Neuronal stem cell (in vitro differentiated cells): ENCODE data around the gene RASL10A.

Experiments used
- DNase-seq: peaks from one replicate; pipeline ENCODE4 v3.0.0-alpha.2; 2013; ENCODE audit warnings: low spot score
- H2AFZ ChIP-seq: one replicate; pipeline ENCODE4 v1.6.1; 2013; ENCODE audit warnings: mild to moderate bottlenecking, low read length, inconsistent platforms
- H2AK5ac ChIP-seq: 2 replicates; pipeline ENCODE4 v1.6.1; 2013; ENCODE audit warnings: low read depth, mild to moderate bottlenecking, inconsistent platforms, low read length, moderate library complexity, mixed read lengths
- H2BK120ac ChIP-seq: 2 replicates; pipeline ENCODE4 v1.6.1; 2013; ENCODE audit warnings: low read depth, mild to moderate bottlenecking, inconsistent platforms, low read length, moderate library complexity, mixed read lengths
- H2BK12ac ChIP-seq: one replicate; pipeline ENCODE4 v1.6.1; 2013; ENCODE audit warnings: low read length, inconsistent platforms
- H2BK15ac ChIP-seq: 2 replicates; pipeline ENCODE4 v1.6.1; 2013; ENCODE audit warnings: mild to moderate bottlenecking, low read length, inconsistent platforms, mixed read lengths
- H2BK5ac ChIP-seq: one replicate; pipeline ENCODE4 v1.6.1; 2013; ENCODE audit warnings: inconsistent platforms, mild to moderate bottlenecking, low read length, moderate library complexity
- H3K14ac ChIP-seq: one replicate; pipeline ENCODE4 v1.6.1; 2013; ENCODE audit warnings: low read length, inconsistent platforms
- H3K18ac ChIP-seq: 2 replicates; pipeline ENCODE4 v1.6.1; 2013; ENCODE audit warnings: low read length, inconsistent platforms
- H3K23ac ChIP-seq: 2 replicates; pipeline ENCODE4 v1.6.1; 2013; ENCODE audit warnings: low read depth, mild to moderate bottlenecking, mixed read lengths, low read length, inconsistent platforms; ENCODE audit not compliant: poor library complexity
- H3K27ac ChIP-seq: replicated peaks from 3 replicates; pipeline ENCODE4 v1.5.1; 2013; ENCODE audit warnings: low read length, inconsistent platforms
- H3K27me3 ChIP-seq, 3 experiments: 2 replicates each; pipeline ENCODE4 v1.6.1; 2013; ENCODE audit warnings: low read length in 3 of 3, mild to moderate bottlenecking in 2 of 3, inconsistent platforms in 1 of 3, low read depth in 1 of 3, mixed read lengths in 1 of 3, moderate library complexity in 1 of 3; ENCODE audit not compliant: control insufficient read depth in 3 of 3, insufficient read depth in 3 of 3
- H3K36me3 ChIP-seq, 2 donors: replicated peaks in 1 of 2; 2 replicates each; pipeline ENCODE4 v1.6.1; 2013; ENCODE audit warnings: low read length in 2 of 2; ENCODE audit not compliant: control insufficient read depth in 2 of 2, insufficient read depth in 2 of 2
- H3K4ac ChIP-seq: 2 replicates; pipeline ENCODE4 v1.6.1; 2013; ENCODE audit warnings: inconsistent platforms, mild to moderate bottlenecking, low read length, moderate library complexity
- H3K4me1 ChIP-seq, 2 donors: 1 replicate in 1 of 2; 2 replicates in 1 of 2; pipeline ENCODE4 v1.6.1; 2013; ENCODE audit warnings: low read length in 2 of 2, low read depth in 1 of 2; ENCODE audit not compliant: control insufficient read depth in 2 of 2, insufficient read depth in 1 of 2
- H3K4me2 ChIP-seq: one replicate; pipeline ENCODE4 v1.6.1; 2013; ENCODE audit warnings: mild to moderate bottlenecking, low read length, inconsistent platforms; ENCODE audit not compliant: insufficient read depth, poor library complexity, severe bottlenecking
- H3K4me3 ChIP-seq, 2 donors: 2 replicates each; pipeline ENCODE4 v1.5.1; 2013; ENCODE audit warnings: low read length in 2 of 2, mild to moderate bottlenecking in 2 of 2, inconsistent platforms in 1 of 2, moderate library complexity in 1 of 2
- H3K79me1 ChIP-seq: one replicate; pipeline ENCODE4 v1.6.1; 2013; ENCODE audit warnings: low read depth, mild to moderate bottlenecking, inconsistent platforms, low read length, moderate library complexity
- H3K9ac ChIP-seq: one replicate; pipeline ENCODE4 v1.6.1; 2013; ENCODE audit warnings: mild to moderate bottlenecking, low read depth, low read length, inconsistent platforms; ENCODE audit not compliant: poor library complexity
- H3K9me3 ChIP-seq, 2 donors: replicated peaks in 1 of 2; 2 replicates each; pipeline versions ENCODE3 to v1.6.1; 2013; ENCODE audit warnings: low read length in 2 of 2, mild to moderate bottlenecking in 2 of 2, inconsistent platforms in 1 of 2, low read depth in 1 of 2, mixed read lengths in 1 of 2, moderate library complexity in 1 of 2; ENCODE audit not compliant: control insufficient read depth in 2 of 2, insufficient read depth in 1 of 2
- H4K8ac ChIP-seq: one replicate; pipeline ENCODE4 v1.6.1; 2013; ENCODE audit warnings: low read depth, mild to moderate bottlenecking, inconsistent platforms, low read length, moderate library complexity
- H4K91ac ChIP-seq: one replicate; pipeline ENCODE4 v1.6.1; 2013; ENCODE audit warnings: low read length, low read depth, mild to moderate bottlenecking, inconsistent platforms; ENCODE audit not compliant: poor library complexity
- WGBS, 2 donors: extraction: QIAGEN DNeasy Blood & Tissue Kit; methylation state at CpG; one replicate each; pipeline ENCODE4 v1.1.7; 2013; ENCODE audit warnings: missing lambda C conversion rate in 2 of 2, mixed read lengths in 1 of 2; ENCODE audit not compliant: insufficient read length in 2 of 2, insufficient replicate concordance in 1 of 2; ENCODE audit errors: extremely low coverage in 2 of 2; 5-methylcytosine and 5-hydroxymethylcytosine counted together

Gene RASL10A

DNA sequence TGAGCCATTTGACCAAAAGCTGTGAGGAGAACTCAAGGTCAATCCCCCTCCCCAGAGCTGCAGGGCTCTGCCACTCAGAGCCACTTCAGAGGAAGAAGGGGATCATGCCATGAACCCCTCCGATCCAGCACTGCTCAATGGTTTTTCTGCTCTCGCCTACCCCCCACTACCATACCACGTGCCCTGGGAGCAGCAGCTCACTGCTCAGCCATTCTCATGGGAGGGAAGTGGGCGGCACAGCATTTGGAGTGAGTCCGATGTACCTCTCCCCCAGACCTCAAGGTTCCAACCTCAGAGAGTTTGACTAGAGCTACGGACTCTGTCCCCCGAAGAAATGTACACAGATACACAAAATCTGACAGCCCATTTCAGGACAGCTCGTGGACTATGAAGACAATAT is 38.4 kb upstream of the RASL10A start:
- Histone ChIP-seq H3K9me3 (no peaks in the 10 kb centered on the region), H3K4me3 (no peak overlapping the region), H3K27ac (no peak overlapping the region), H3K4me1 (no peaks in the 10 kb centered on the region), H2BK12ac (no peak overlapping the region), H3K18ac (no peak overlapping the region), H2AK5ac (no peak overlapping the region), H2AFZ (no peak overlapping the region), H3K14ac (no peak overlapping the region), H3K4ac (no peak overlapping the region), H3K23ac (no peak overlapping the region), H2BK15ac (no peak overlapping the region), H3K36me3 (peaks cover 45 to 90% of the 10 kb centered on the region in 2 donors), H2BK120ac (no peak overlapping the region), H3K4me2 (no peak overlapping the region), H3K9ac (peak overlapping the region; percentile 36), H3K27me3 (no peaks in the 10 kb centered on the region), H4K91ac (no peak overlapping the region), H3K79me1 (peaks cover 2% of the 10 kb centered on the region), H2BK5ac (no peak overlapping the region), H4K8ac (no peak overlapping the region)
- WGBS, 2 donors = no CpG with 5 or more reads among the region's 8 CpGs
- DNase-seq = no peak

DNA sequence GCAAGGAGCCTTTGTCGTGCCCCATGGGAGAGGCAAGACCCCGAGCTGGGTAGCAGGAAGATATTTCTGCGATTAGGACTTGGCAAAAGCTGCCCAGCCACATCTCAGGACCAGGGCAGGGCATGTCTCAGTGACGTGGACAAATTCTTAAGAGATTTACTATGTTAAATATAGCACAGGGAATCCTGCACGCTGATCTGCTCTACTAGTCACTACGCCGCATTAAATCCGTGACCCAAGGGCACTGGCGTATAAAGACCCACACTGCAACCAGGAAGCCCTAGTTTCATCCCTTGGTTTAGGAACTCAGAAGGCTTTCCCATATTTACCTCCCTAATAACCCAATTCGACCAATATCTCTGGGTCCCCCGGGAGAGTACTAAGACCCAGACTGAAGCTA is 37.8 kb upstream of the RASL10A start:
- Histone ChIP-seq H3K23ac (no peak overlapping the region), H2BK5ac (no peak overlapping the region), H4K8ac (no peak overlapping the region), H3K4me1 (no peaks in the 10 kb centered on the region), H4K91ac (no peak overlapping the region), H3K4me3 (no peak overlapping the region), H3K4ac (no peak overlapping the region), H3K9ac (no peak overlapping the region), H2AFZ (no peak overlapping the region), H3K36me3 (peaks cover 41 to 90% of the 10 kb centered on the region in 2 donors), H3K79me1 (peaks cover 2% of the 10 kb centered on the region), H3K9me3 (no peaks in the 10 kb centered on the region), H3K14ac (no peak overlapping the region), H2BK12ac (no peak overlapping the region), H2BK15ac (no peak overlapping the region), H3K18ac (no peak overlapping the region), H2BK120ac (no peak overlapping the region), H3K27ac (no peak overlapping the region), H2AK5ac (no peak overlapping the region), H3K27me3 (no peaks in the 10 kb centered on the region), H3K4me2 (no peak overlapping the region)
- WGBS, 2 donors = no CpG with 5 or more reads among the region's 11 CpGs
- DNase-seq = no peak

DNA sequence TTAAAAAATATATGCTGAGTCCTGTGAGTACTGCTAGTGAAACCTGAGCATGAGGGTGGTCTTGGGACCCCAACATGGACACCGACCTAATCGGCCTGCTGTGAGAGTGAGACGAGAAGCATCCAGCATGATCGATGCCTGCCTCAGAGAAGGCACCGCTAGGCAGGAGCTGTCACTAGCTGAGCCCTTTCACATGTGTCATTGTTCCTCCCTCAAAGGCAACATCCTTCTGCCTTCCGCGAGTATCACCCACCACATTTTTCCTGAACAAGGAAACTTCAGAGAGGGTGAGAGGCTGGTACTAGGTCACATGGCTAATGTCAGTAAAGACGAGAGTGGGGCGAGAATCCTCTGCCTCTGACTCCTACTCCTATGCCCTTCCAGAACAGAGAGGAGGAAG is 37.3 kb upstream of the RASL10A start:
- Histone ChIP-seq H2AK5ac (no peak overlapping the region), H3K18ac (no peak overlapping the region), H2BK5ac (no peak overlapping the region), H3K4me1 (no peaks in the 10 kb centered on the region), H3K14ac (no peak overlapping the region), H3K4me2 (no peak overlapping the region), H3K4me3 (no peak overlapping the region), H3K27me3 (no peaks in the 10 kb centered on the region), H3K36me3 (peaks cover 40 to 90% of the 10 kb centered on the region in 2 donors), H3K9me3 (no peaks in the 10 kb centered on the region), H4K91ac (no peak overlapping the region), H3K27ac (no peak overlapping the region), H4K8ac (no peak overlapping the region), H2BK15ac (no peak overlapping the region), H3K9ac (no peak overlapping the region), H2BK12ac (no peak overlapping the region), H3K79me1 (peaks cover 2% of the 10 kb centered on the region), H3K4ac (no peak overlapping the region), H3K23ac (no peak overlapping the region), H2BK120ac (no peak overlapping the region), H2AFZ (no peak overlapping the region)
- no CpG with 5 or more reads among the region's 9 CpGs for WGBS, 2 donors
- DNase-seq = no peak

DNA sequence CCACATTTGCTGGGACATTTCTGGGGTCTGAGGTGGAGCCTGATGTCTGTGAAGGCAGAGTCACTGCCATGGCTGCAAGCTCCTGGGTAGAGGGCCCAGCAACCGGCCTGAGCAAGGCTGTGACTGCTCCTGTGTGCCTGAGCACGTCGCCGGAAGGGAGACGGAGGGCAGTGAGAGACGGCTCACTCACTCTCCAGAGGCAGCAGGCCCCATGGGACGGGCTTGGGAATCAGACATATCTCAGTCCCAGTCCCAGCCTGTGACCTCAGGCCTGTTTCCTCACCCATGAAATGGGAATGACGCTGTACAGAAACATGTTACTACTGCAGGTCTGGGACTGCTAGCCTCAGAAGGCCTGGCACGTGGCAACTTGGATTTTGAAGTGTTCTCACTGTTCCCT is 36.4 kb upstream of the RASL10A start:
- no peak overlapping the region for H3K14ac ChIP-seq
- H3K36me3 ChIP-seq = peaks cover 42 to 98% of the 10 kb centered on the region in 2 donors
- WGBS, 2 donors = no CpG with 5 or more reads among the region's 9 CpGs

More for the DNA sequence above, 36.4 kb upstream of the RASL10A start:
- no peak overlapping the region for H2AFZ ChIP-seq
- no peak overlapping the region for H3K18ac ChIP-seq
- peaks cover 2% of the 10 kb centered on the region for H3K79me1 ChIP-seq
- no peak overlapping the region for H2BK12ac ChIP-seq
- no peak overlapping the region for H4K8ac ChIP-seq
- H3K4me2 ChIP-seq = no peak overlapping the region
- no peak for DNase-seq
- H3K27ac ChIP-seq = no peak overlapping the region
- peaks cover 0 to 2% of the 10 kb centered on the region in 2 donors for H3K4me1 ChIP-seq
- no peaks in the 10 kb centered on the region for H3K9me3 ChIP-seq
- H3K27me3 ChIP-seq = no peaks in the 10 kb centered on the region
- H3K9ac ChIP-seq = no peak overlapping the region
- H3K4me3 ChIP-seq = no peak overlapping the region
- no peak overlapping the region for H2BK120ac ChIP-seq
- H2AK5ac ChIP-seq = no peak overlapping the region
- no peak overlapping the region for H4K91ac ChIP-seq
- no peak overlapping the region for H2BK15ac ChIP-seq
- H3K23ac ChIP-seq = no peak overlapping the region
- no peak overlapping the region for H2BK5ac ChIP-seq
- H3K4ac ChIP-seq = no peak overlapping the region
